ENCODE measurements around the gene TOX2.

TOX2 gene

DNA sequence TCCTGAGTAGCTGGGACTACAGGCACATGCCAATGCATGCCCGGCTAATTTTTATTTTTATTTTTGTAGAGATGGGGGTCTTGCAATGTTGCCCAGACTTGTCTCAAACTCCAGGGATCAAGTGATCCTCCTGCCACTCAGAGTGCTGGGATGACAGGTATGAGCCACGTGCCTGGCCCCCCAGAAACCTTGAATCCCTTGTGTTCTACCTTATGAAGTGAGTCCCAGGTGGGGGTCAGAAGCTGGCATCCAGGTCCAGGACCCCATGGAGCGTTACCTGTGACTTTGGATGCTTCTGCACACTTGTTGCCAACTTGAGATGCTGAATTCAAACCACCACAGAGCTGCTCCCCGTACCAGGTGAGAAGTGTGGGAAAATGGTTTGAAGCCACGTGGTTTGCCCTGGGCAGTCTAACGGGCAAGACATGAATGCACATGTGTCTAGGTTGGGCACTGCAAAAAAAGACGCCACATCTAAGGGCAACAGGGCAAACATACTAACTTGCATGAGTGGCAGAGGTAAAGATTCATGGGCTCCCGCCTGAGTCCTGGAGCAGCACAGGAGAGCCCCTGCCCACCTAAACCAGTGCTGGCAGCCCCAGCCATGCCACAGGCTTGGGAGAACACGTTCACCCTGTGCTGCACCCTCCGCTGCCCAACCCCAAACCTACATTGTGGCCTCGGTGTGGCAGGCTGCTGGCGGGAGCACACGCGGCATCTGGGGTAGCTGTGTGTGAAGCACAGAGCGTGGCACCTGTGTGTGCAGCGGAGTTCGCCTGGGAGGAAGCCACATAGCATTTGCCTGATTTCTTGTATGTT lies 171.2 kb downstream of the TOX2 start:
- DNase-seq = no peak

DNA sequence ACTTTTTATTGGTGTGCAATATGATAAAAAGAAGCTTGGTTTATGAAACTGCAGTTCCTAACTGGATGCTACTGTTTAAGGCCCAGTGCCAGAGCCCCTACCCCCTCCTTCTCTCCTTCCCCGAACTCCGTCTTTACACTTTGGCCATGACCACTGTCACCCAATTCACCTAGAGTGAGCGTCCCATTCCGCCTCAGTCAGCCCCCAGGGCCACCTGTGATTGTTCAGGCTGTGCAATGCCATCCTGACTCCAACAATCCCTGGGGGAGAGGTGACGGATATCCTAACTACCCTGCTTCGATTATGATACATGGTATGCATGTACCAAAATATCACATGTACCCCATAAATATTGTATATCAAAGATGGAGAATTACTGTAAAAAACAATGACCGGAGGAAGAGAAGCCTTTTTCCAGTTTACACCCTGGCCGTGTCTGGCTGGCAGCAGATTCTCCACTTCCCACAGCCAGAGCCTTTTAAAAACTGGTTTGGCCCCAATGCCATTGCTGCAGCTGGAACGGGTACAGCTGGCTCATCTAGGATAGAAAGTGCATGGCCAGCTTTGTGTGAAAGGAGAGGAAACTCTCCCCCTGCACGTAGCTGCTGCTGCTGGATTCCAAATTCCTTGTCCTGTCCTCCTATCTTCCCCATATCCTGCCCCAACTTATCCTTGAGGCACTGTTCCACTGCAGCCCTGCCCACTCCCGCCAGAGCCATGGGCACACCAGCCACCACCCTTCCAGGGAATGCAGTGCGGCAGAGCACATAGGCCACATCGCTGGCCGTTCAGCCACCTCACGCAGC lies 172.6 kb downstream of the TOX2 start:
- no peak for DNase-seq

DNA sequence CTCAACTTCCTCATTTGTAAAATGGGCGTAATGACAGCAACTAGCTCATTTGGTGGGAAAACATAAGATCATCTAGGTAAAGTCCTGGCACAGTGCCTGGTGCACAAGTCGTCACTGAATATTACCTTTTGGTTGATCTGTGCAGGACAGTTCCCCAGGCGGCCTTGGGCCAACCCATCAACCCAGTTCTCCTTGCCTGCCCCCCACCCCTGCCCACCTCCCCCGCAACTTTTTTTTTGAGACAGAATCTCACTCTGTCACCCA lies 173.1 kb downstream of the TOX2 start:
- DNase-seq = no peak

DNA sequence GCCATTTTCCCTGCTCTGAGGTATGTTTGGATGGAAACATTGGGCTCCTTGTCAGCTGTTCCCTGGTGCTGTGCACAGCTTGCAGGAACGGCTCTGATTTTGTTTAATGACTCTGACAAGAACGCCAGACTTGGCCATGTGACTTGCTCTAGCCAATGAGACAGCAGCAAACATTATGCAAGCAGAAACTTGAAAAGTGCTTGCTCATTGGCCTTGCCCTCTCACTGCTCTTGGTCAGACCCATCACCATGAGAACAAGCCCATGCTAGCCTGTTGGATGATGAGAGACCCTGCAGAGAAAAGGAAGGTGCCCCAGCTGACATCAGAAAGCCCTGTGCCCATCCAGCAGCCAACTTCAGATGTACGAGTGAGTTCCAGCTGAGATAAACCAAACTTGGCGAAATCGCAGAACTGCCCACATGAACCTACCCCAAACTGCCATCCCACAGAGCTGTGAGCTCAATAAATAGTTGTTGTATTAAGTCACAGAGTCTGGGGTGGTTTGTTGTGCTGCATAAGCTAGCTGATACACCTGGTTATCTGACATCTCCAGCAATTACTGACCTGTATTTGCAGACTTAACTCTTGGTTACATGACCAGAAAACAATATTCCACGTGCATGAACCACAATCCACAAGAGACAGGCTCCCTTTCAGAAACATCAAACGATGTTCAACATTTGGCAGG lies 175.5 kb downstream of the TOX2 start:
- no peak for DNase-seq

DNA sequence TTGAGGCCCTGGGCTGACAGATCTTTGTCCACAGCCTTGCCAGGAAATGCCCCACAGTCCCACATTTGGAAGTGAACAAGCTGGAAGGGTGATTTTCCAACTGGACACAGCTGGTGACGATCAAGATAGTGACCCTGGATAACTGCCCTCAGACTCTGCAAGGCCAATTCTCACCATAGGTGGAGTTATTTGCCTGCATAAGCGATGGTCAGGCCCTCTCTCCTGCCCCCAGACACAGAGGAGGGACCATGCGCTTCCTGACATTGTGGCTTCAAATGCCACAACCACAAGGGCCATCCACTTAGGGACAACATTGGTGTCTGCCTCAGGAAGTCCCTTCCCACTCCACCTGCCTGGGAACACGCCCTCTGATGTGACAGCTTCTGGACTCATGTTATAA lies 176.4 kb downstream of the TOX2 start:
- DNase-seq = no peak

DNA sequence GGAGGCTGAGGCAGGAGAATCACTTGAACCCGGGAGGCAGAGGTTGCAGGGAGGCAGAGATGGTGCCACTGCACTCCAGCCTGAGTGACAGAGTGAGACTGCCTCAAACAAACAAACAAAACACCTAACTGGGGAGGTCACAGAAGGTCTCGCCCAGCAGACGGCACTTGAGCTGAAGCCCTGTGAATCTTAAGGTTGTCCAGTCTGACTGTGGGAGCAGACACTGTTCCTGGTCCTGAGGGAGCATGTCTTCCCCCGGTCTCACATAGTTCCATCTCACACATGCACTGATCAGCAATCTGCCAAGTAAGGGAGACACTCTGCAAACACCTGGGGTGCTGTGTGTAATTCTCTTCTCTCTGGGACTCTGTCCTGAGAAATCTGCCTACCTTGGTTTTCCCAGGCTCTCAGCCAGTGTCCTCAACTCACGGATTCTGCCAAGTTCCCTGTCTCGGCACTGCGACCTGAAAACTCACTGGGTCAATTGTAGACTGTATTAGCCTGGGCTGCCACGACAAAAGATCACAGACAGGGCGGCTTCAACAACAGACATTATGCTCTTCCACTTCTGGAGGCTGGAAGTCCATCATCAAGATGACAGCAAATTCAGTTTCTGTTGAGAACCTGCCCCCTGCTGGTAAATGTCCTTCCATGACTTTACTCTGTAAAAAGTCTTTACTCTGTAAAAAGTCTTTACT lies 178.0 kb downstream of the TOX2 start:
- no peak for DNase-seq

DNA sequence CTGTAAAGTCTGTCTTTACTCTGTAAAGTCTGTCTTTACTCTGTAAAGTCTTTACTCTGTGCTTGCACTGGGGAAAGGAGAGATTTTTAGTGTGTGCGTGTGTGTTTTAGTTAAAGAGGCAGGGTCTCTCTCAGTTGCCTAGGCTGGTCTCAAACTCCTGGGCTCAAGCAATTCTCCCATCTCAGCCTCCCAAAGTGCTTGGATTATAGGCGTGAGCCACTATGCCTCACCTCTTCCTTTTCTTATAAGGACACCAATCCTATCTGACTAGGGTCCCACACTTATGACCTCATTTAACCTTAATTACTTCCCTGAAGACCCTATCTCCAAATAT lies 178.6 kb downstream of the TOX2 start:
- no peak for DNase-seq

DNA sequence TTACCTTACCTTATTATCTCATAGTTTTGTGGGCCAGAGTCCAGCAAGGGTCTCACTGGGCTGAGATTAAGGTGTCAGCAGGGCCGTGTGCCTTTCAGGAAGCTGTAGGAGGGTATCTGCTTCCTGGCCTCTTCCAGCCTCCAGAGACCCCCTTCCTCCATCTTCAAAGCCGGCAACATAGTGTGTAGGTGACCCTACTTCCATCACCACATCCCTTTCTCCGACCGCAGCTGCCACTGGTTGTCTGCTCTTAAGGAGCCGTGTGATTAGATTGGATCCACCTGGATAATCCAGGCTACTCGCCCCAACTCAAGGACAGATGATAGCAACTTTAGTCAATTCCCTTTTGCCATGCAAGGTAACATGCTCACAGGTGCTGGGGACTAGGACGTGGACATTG lies 181.2 kb downstream of the TOX2 start:
- DNase-seq = no peak

DNA sequence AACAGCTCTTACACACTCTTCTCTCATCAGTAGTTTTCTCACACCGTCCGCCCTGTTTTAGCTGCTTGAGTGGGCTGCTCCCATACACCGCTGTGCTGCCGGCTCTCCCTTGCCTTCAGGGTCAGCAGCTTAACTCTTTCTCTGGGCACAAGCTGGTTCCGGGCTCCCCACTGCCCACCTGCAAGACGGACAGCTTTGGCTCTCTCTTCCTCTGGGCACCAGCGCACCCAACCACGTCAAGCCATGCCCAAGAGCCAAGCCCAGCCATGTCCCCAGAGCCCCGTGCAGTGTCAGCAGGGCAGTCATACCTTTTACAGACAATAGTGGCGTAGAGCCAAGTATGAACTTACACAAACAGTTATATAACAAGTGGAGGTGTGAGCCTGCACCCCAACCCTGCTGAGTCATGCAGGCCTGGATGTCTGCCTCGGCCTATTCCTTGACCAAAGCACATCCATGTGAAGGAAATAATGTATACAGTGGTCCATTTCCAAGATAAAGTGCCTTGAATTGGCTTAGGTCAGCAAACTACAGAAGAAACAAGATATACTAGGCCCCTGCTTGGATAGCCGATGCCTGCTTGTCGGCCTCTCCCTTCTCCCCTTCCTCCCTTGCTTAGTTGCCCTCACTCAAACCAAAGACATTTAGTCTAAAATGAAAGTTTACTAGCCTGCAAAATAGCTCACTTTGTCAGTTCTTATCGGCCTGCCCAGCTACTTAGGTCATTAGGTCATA lies 183.0 kb downstream of the TOX2 start:
- no peak for DNase-seq

DNA sequence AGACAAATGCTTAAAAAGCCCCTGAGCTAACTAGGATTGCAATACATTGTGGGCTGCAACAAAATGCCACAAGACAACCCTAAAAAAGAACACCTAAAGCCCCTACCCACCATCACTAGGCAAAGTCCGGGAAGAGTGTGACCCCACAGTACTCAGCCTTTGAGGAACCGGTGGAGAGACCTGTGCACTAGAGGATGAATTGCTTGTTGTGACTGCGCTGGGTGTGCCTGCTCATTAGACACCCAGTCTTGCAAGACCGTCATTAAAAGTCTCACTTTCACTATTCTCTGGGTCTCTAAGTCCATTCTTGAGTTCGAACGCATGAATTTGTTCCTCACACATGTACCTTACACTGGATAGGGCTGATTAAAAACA lies 183.6 kb downstream of the TOX2 start:
- DNase-seq = no peak

DNA sequence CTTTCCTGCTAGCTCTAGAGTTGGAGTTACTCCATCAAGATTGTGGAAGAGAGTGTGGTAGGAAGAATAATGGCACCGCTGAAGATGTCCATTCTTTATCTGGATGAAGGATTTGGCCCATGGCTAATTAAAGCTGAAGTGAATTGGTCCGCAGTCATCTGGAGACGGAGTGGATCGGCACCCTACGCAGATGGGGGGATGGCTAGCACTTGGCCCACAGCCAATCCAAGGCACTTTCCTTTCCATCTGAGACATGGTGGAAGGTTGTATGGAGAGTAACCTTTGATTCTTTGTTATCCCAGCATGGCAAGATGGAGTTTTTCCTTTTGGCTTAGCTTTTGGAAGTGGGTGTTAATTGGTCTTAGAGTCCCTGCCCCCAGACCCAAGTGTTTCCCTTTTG lies 184.0 kb downstream of the TOX2 start:
- DNase-seq = no peak

DNA sequence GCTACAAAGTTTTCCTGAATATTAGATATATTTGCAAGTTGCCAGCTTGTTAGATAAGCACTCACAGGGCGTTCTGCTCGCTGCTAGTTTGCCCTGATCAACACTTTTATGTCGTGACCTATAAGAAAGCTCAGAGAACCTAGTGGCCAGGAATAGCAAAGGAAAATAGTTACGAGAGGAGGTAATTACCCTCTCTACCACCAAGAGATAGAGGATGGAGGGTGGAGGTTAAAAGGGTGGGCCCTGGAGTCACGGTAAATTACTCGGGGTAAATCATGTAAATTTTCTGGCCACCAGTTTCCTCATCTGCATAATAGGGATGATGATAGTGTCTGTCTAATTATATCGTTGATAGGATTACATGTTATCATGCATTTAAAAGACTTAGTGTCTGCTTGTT lies 185.2 kb downstream of the TOX2 start:
- DNase-seq = no peak

DNA sequence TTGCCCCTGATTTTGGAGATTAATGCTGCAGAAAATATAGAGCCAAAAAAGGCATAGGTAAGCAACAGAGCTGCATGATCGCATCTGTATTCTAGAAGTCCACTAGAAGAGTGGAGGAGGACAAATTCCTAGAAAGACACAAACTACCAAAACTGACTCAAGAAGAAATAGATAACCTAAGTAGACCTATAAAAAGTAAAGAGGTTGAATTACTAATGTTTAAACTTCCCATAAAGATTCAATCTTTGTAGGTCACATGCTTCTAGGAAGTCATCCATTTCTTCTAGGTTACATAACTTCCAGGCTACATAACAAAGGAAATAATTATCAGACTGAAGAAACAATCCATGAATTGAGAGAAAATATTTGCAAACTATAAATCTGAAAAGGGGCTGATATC lies 187.9 kb downstream of the TOX2 start:
- DNase-seq = no peak

DNA sequence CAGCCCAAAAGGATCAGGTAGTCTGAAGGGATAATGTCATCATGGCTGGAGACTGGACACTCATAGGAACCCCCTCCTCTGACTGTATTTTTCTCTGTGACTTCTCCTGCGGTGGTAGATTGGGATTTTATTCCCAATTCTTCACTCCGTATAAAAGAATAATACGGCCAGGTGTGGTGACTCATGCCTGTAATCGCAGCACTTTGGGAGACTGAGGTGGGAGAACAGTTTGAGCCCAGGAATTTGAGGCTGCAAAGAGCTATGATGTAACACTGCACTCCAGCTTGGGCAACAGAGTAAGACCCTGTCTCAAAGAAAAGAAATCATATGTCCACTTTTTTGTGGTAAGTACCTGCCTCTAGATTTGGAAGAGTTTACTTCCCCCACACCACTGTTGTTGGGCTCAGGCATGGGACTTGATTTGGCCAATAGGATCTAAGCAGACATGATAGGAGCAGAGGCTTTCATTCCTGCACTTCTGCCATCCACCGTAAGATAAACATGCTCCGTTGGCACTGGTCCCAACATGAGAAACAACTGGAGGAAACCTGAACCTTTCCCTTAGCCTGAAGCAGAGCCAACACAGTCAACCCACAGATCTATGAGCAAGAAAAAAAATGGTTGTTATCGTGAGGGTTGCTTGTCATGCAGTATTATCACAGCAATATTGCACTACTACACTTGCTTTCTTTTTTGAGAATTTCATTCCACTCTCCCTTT lies 190.3 kb downstream of the TOX2 start:
- DNase-seq = no peak

DNA sequence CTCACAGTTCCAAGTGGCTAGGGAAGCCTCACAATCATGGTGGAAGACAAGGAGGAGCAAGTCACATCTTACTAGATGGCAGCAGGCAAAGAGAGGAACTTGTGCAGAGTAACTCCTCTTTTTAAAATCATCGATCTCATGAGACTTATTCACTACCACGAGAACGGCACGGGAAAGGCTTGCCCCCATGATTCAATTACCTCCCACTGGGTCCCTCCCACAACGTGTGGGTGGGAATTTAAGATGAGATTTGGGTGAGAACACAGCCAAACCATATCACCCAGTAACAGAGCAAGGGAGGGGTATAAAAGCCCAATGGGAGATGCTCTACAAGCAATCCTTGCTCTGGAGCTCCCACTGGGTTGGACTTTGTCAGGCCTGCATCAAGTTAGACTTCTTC lies 192.0 kb downstream of the TOX2 start:
- no peak for DNase-seq

DNA sequence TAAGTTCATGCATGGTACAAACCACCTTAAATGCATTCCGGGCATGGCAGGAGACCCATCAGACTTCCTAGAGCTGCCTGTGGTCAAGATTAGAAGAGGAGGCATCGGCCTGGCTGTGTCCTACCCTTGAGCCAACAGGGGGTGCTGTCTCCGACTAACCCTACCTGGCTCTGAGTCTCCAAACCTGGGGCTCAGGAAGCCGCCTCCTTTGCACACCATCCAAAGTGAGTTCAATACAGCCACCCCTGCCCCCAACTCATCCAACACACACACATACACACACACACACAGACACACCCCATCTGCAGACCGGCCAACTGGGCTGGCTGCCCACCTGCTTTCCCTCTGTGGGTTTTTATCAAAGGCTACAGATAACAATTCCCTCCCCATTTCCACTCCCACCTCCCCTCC lies 195.3 kb downstream of the TOX2 start:
- no peak for DNase-seq

DNA sequence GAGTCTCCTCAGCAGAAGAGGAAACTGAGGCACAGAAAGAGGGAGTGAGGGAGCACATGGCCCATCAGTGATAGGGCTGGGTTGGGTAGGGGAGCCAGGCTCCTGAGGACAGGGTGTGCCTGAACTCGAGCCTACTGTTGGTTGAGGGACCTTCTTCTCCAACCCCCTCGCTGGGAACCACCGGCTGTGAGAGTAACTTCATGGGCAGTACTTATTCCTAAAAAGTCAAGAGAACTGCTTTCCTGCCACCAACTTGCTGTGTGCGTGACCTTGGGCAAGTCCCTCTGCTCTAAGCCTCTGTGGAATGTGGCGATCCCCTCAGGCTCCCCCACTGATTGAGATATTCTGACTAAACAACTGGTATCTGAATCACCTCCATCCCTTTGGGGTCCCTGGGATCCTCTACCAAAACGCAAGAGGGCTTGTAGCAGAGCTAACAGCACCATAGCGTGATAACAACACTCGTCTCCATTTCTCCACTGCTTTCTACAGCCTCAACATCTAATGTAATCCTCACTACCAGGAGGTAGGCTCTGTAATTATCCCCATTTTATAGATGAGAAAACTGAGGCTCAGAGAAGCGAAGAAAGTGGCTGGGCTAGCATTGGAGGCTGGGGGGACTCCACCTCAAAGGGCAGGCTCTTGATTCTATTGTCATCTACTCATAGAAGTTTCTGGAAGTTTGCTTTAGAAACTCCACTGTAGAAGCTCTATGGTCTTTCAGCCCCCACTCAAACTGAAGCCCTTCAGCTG lies 196.3 kb downstream of the TOX2 start:
- DNase-seq = no peak

DNA sequence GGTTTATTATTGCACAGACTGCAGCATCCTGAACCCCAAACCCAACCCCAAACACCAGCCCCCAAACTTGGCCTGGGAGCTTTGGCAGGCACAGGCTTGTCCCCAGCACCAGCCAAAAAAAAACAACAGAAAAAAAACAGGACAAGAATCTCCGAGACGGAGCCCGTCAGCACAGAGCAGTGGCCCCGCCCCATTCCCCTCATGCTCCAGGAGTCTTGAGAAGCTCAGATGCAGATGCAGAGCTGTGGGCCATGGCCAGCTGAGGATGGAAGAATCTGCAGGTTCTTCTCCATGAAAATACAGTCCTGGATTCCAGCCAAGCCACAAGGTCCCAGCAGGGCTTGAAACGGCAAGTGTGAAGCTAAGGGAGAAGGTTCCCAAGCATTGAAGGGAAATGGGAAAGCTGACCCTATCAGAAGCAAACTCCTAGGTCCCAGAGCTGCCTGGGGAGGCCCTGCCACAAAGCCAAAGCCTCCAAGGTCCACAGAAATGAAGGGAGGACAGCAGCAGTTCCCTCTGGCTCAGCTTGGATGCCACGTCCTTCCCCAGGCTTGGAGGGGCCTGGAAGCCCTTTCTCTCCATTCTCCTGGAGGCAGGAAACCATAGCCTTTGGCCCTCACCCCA lies 197.2 kb downstream of the TOX2 start:
- no peak for DNase-seq

DNA sequence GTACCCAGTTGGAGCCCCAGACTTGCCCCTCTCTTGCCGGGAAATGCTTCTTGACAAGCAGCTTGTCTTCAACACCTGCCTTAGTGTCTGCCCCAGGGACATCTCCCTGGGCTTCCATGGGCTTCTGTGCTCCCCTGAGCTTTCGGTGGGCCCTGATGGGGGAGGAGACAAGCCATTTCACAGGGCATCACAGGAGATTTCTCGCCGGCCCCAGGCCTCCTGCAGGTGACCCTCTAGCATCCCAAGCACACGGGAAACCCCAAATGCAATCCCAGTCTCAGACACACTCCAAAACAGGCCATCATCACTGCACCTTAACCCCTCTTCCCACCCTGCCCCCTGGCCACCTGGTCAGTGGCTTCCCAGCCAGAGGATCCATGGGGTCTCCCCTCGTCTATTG lies 197.8 kb downstream of the TOX2 start:
- no peak for DNase-seq

DNA sequence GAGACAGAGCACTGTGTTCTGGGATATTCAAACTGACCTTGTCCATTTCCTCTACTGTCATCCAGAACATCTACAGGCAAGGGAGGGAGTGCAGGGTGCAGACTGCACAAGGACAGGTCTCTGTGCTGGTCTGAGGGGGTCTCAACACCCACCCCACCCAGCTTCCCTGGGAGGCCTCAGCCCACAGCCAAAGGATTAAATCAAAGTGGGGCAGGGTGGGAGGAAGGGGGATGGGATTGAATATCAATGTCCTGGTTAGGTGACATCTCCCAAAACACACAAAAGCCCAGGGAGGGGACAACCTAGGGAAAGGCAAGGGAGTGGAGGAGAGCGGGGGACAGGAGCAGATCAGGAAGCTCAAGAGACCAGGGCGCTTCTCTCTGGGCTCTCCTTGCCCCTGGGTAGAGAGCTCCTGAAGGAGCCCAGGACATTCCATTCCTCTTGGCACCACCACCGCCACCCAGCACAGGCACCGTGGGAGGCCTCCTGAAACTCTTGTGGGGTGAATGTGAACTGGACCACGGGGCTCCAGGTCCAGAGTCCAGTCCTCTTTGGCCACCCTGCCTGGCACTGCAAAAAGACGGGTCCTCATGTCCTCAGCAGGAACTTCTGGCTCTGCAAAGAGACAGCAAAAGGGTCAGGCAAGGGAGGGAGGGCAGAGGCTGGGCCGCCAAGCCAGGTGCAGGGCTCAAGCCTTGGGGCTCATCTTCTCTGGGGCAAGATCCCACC lies 198.4 kb downstream of the TOX2 start:
- DNase-seq = no peak

All from activated CD4-positive, CD25-positive, alpha-beta regulatory T cell treated with anti-CD3 and anti-CD28 coated beads, Interleukin-2, amount 50 U/mL, for 72 hours (primary cell).